ENCODE measurements around the gene SYT12.

SYT12 gene

DNA sequence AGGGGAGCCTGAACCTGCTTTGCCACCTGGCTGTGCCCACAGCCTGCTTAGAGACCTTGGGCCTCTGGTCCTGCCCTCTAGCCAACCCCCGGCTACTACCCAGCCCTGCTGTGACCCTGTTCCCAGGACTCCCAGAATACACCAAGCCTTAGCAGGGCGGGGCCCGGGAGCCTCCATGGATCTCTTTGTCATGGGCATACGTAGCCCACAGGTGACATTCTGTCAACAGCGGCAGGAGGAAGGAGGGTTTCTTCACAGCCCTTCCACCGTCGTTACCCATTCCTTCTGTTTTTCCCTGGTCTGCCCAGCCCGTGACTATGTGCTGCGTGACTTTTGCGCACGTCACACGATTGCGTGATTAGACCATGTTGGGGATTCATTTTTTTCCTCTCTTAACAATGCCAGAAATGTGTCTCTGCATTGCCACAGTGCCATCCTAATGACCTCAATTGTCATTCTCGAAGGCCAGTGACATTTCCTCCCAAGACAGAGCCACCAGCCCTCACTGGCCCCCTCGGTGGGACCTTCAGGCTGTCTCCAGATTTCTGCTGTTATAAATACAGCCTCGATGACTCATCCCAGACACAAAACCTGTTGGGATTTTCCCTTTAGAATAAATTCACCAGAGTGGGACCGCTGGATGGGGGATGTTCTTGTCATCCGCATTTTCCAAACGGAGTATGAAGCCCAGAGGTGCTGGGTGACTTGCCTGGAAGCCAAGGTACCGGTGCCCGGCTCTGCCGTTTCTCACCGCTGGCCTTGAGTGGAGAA, 9.0 kb downstream of the SYT12 start:
- DNase-seq, result no peak

DNA sequence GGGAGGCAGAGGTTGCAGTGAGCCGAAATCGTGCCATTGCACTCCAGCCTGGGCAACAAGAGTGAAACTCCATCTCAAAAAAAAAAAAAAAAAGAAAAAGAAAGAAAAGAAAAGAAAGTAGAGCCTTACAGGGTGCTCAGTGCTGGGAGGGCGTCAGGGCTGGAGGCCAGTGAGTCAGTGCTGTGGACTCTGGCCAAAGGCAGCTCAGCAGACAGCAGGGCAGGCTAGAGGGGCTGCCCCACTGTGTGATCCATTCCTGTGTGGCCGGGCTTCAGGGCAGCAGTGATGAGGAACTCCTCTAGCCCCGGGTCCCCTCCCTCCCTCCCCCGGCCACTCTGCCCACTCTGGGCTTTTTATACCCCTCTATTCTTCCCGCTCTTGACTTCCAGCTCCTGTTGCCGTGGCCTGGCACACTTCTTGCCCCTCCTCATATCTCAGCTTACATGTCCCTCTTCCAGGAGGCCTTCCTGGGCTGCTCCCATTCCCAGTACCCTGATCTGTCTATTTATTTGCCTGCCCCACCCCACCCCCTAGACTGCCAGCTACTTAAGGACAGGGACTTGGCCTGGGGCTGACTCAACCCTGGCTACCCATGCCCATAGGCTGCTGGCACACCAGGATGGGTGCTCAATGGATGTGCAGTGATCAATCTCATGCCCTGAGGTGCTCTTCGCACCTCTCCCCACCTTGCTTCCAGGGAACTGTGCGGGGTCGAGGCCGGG, 10.1 kb downstream of the SYT12 start:
- no peak for DNase-seq

DNA sequence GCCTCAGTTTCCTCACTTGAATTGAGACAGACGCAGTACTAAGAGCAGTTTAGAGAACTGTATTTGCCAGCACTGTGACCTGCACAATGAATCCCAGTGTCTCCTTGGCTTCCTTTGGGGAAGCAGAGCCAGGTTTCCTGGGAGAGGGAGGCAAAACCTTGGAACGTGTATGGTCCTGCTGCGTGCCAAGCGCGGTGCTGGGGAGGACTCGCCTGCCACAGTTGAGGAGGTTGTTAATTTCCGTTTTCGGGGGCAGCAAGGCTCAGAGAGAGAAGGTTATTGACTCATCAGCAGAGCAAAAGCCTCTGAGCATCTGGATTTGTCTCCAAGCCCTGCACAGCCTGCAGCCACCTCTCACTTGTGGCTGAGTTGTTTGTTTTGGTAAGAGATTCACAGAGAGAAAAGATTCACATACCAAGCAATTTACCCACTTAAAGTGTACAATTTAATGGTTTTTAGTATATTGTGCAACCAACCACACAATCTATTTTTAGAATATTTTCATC, 10.8 kb downstream of the SYT12 start:
- no peak for DNase-seq

DNA sequence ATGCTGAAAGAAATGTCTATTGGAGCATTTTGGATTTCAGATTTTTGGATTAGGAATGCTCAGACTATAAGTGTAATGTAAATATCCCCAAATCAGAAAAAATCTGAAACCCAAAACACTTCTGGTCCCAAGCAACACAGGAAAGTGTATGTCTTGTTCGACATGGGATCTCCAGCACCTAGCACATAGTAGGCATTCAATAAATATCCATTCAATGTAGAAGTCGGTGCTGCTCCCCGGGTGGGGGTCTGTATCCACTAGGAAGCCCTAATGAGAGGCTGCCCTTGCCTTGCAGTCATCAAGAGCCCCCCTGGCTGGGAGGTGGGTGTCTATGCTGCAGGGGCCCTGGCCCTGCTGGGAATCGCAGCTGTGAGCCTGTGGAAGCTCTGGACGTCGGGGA, 11.4 kb downstream of the SYT12 start:
- no peak for DNase-seq

DNA sequence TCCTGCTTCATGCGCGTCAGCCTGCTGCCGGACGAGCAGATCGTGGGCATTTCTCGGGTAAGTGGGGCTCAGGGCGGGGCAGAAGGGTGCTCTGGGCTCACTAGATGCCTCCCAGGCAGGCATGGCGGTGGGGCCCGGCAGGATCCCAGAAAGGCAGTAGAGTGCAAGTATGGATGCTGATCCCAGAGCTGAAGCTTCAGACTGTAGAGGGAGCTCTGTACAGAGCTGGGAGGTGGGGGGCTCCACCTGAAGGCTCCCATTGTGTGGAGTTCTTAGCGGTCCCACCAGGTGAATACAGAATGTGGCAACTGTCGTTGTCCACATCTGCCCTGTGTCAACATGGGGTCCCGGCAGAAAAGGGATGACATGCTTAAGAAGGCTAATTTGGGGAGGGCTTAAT, 17.2 kb downstream of the SYT12 start:
- peak; percentile 0 for DNase-seq

DNA sequence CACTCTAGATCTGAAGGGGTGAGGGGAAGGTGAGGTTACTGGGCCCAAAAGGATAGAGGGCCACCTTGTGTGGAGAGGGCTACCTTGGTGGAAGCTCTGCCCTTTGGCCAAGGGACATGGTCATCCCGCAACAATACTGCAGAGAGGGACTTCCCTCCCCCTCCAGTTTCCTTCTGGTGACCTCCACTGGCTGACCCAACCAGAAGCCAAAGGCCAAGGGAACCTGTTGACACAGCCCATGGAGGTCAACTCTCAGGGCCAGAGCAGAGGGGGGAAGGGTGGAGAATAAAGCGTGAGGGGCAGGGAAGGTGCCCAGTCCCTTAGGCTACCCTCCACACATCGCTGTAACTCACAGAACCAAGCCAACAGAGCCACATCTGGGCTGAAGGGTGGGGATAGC, 18.7 kb downstream of the SYT12 start:
- peak; percentile 0 for DNase-seq

DNA sequence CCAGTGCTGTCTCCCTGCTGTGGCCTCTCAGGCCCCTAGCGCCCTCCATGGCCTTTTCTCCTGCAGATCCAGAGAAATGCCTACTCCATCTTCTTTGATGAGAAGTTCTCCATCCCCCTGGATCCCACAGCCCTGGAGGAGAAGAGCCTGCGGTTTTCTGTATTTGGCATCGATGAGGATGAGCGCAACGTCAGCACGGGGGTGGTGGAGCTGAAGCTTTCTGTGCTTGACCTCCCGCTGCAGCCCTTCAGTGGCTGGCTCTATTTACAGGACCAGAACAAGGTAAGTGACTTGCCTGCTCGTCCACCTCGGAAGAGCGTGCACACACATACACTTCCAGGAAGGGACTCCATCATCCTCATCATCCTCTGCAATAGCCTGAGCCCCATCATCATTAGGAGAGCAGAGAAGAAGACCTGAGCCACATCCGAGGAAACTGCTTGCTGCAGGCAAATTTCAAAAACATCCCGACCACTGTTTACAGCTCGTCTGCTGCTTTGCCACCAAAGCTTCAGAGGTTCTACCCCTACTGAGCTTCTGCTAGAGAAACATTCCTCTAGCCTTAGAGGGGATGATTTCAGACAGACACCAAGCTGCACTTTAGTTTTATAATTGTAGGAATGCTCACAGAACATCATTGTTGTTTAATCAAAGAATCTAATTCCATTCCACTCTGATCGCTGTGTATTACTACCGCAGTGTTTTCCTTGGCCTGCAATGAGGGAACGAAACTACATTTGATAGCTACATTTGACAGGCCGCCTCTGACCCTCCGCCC, 20.8 kb downstream of the SYT12 start:
- no peak for DNase-seq

DNA sequence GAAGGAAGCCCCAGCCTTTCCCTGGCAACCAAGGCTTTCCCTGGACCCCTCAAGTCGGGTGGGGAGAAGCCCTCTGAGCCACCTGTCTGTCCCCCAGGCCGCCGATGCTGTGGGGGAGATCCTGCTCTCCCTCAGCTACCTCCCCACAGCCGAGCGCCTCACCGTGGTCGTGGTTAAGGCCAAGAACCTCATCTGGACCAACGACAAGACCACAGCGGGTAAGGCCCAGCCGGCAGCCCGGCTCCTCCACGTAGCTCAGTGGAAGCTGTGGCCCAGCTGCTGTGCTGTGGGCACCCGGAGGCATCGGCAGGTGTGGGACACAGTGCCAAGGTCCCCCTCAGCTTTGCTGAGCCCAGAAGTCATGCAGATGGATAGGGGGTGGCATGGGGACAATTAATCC, 21.6 kb downstream of the SYT12 start:
- DNase-seq, result no peak

DNA sequence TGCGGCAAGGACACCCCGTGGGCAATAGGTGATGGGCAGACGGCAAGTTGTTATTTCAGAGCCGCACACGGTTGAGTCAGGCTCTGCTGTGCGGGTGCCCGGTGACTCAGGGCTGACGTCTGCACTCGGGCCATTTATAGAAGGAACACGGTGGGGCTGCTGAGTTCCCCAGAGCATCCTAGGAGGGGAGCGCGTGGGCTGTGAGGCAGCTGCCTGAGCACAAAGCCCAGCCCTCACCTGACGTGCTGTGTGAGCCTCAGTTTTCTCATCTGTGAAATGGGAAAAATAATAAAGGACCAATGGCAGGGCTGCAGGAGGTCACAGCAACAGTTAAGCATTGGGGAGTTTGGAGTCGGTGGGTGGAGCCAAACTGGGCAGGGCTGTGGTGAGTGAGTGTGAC, 22.4 kb downstream of the SYT12 start:
- peak; percentile 0 for DNase-seq

DNA sequence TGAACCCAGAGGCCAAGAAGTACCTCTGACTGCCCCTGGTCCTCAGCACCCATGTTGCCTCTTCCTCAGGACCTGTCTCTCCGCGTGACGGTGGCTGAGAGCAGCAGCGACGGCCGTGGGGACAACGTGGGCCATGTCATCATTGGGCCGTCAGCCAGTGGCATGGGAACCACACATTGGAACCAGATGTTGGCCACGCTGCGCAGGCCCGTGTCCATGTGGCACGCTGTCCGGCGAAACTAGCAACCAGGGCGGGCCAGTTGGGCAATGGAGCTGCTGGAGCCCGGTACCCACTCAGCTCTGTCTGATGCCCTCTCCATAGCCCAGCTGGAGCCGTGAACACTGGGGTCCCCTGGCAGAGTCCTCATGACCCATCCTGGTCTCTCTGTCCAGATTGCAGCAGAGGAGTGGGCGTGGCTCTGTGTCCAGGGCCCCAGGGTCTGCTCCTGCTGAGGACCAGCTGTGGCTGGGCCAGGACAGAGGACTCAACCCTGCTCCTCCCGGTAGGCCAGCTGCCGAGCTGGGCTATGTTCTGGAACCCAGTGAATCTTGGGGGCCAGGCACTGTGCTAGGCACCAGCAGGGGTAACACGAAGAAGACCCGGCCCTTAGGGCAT, 25.7 kb downstream of the SYT12 start:
- DNase-seq, result peak; percentile 0

DNA sequence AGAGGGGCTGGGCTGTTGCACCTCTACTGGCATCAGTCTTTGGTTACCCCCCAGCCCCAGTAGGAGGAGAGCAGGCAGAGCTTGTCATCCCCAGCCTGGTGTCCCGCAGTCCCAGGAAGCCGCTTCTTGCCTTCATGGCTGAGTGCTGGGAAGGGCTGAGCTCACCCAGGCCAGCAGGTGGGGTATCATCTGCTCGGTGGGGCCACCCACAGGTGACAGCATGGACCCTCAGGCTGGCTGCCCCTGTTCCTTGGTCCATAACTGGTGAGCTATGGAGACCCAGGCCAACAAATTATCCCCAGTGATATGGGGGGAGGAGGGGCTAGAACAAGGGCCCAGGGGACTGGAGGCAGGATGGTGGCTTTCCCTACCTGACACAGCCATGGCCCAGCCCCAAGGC, 27.2 kb downstream of the SYT12 start:
- no peak for DNase-seq

DNA sequence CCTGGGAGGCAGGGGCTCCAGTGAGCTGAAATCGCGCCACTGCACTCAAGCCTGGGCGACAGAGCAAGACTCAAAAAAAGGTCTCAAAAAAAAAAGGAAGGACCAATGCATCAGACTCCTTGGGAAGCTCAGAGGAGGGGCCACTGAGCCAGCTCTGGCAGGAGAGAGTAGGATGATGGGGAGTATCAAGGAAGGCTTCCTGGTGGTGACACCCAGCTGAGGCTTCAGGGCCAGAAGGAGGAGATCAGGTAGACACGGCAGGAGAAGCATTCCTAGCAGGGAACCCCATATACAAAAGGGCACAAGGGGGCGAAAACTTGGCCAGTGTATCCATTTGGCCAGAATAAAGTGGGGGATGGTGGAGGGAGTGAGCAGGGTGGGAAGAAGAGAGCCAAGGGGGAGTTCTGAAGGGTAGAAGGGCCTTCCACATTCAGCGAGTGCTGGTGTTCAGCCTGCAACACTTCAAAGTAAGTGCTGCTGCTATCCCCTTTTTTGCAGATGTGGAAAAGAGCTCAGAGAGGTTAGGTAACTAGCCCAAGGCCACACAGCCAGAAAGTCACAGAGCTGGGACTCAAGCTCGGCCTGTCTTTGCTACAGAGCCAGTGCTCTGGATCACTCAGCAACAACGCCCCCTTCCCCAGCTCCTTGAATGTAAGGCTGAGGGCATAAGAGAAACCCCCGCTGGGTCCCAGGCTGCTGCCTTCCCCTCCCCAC, 28.4 kb downstream of the SYT12 start:
- no peak for DNase-seq

DNA sequence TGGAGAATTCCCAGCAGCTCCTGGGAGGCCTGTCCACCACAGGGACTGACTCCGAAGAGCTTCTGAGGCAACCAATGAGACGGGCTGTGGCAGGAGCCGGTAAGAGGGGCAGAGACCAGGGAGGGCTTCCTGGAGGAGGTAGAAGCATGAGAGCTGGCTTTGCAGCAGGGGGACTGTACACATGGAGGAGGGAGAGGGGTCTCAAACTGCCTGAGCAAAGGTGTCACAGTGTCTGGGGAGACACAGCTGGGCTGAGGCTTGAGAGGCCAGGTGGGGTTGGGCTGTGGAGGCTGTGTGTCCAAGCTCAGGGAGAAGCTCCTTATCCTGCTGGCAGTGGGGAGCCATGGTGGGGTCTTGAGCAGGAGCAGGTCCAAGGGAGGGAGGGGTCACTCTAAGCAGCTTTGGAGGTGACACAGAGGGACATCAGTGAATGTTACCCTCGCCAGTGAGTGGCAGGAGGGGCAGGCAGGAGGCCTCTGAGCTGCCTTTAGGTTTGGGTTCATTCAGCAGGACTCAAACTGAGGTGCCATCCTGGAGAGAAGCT, 29.1 kb downstream of the SYT12 start:
- no peak for DNase-seq

DNA sequence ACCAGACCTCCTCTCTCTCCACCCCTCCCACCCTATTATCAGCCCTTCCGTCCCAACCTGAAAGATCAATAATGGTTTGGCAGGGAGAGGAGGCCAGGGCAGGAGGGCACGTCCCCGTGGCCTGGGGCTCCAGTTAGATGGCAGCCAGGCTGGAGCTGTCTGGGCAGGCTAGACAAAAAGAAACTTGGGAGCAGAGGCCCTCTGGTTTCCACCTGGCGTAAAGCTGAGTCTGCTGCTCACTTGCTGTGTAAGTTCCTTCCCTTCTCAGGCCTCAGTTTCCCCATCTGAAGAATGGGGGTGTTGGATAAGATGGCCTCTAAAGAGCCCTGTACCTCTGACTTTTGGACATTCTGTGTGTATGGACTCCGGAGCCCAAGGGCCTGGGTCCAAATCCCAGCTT, 30.0 kb downstream of the SYT12 start:
- no peak for DNase-seq

DNA sequence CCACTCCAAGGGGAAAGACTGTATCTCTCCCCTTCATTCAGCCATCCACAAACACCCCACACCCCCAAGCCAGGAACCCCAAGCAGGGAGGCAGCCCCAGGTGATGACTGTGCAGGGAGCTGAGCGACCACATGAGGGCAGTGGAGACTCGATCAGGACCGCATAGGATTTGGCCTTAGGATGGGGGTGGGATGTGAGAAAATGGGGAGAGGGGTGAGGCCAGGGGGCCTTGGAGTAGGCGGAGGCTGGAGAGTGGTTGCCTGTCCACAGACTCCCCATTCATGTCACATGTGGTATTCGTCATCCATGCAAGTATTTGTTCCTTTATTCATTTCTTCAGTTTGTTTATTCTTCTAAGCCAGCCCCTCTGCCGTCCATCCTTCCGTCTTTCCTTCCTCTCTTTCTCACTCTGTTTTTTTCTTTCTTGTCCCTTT, 31.0 kb downstream of the SYT12 start:
- DNase-seq, result peak; percentile 70

DNA sequence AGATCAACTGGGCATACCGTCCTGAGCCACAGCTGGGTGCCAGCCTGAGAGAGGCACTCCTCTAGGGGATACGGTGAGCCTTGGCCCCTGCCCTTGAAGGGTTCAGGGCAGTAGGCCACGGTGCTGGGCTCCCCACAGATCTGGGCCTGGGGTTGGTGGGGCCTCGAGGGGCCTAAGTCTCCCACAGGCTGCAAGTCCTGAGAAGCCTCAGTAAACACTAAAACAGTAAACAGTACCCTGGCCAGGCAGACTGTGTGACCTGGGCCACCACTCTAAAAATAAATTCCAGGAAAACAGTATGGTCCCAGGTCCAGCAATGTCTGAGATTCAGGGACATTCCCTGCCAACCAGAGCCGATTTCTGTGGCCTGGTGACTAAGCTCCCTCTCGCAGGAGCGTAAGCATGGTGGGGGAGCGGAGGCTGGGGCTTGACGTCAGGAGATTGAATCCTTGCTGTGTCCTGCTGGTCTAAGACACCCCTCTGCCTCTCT, 31.5 kb downstream of the SYT12 start:
- DNase-seq, result no peak

DNA sequence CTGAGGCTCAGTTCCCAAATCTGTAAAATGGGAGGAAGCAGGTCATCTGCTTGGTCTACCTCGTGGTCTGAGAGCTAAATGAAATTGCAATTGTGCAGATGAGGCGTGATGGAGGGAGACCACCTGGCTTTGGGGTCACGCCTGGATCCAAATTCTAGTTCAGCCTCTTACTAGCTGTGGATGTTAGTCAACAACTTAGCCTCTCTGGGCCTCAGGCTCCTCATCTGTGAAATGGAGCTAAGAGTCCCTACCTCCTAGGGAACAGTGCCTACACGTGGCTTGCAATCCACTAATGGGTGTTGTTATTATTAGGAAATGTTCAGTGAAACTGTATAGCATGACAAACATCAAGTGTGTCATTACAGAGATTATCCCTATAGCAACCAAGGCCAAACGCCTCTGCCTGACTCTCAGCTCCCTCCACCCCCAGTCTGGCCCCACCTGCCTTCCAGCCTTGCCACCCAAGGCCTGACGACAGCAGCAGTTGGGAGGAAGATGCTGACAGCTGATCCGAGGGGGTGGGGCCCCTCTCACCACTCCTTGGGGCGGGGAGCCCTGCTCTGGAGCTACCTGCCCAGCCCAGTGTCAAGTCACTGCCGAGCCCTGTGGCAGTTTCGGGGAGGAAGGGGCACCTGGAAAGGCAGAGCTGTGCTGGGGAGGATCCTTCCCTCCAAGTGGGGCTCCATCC, 32.0 kb downstream of the SYT12 start:
- peak; percentile 82 for DNase-seq

DNA sequence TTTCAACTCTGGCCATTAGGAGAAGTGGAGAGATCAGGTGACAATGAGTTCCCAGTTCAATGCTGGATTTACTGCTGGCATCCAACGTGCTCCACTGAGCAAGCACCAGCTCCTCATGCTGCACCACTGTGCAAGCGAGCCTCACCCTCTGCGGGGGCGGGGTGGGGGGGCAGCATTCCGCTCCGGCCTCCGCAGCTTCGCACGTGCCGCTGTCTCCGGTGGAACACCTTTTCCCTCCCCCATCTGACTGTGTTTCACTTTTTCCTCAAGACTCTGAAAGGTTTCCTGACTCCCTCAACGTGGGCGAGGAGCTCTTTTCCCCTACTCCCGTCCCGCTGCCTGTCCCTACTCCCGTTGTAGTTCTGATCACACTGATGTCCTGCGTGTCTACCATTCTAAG, 32.9 kb downstream of the SYT12 start:
- DNase-seq, result no peak

DNA sequence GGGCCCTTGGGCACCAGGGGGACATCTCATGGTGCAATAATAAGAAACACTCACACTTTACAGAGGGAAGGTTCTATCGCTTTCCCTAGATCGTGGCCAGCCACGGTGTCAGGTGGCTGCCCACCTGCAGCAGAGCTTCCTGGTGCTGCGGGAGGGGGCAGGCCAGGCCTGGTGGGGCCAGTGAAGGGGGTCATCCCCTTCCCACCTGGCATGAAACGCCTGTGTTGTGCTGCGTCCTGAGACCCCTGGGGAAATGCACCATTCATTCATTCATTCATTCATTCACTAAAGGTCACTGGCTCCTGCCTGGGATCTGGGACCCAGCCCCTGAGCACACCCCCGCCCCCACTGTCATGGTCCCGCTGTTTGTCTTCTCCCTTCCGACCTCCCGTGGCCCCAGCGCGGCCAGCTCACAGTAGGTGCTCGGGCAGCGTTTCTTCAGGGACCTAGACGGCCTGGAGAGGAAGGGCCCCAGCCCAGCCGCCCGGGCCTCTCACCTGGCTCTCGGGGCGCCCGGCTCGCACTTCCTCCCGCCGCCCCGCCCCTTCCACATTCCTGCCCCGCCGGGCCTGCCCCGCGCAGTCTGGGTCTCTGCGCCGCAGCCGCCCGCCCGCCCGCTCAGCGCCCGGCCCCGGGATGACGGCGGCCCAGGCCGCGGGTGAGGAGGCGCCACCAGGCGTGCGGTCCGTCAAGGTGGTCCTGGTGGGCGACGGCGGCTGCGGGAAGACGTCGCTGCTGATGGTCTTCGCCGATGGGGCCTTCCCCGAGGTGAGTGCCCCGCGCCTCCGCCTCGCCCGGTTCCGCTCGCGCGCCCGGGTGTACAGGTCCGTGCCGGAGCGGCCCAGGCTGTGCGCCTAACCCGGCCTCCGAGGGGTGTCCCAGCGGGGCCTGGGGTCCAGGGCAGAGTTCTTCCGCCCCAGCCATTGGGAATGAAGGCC, 33.6 kb downstream of the SYT12 start, which contains the start of gene RHOD:
Gene RHOD (plus strand): TSS at position 581 of the 938 bp plus-strand sequence. CDS start 56 bp downstream, at position 637.
- DNase-seq, result no peak

DNA sequence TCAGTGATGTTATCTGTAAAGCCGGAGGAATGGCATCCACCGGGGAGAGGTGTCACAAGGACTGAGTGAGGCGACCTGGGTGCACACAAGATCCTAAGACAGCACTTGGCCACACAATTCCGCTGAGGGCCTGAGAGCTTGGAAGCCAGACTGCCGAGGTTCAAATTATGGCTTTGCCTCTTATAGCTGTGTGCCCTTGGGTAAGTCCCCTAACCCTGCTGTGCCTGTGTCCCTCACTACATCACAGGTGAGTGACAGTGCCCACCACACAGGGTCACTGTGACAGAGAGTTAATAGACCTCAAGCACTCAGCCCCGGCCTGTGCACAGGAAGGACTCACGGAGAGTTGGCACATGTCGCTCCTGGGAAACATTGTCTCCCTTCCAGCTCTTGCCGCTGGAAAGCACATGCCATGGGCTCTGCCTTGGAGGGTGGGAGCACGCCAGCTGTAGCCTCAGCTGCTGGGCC, 34.3 kb downstream of the SYT12 start:
- no peak for DNase-seq

All from hematopoietic multipotent progenitor cell treated with erythropoietin and hydrocortisone succinate and interleukin-3 and kit ligand, for 6 days (in vitro differentiated cells).